Stimulated activated CD8-positive, alpha-beta memory T cell treated with anti-CD3 and anti-CD28 coated beads, Interleukin-7, amount 100 ng/mL, for 24 hours (primary cell): ENCODE measurements around the gene U2AF1L4.

ENCODE experiments used
- DNase-seq: peaks from one replicate; pipeline ENCODE4 v3.0.0-alpha.2; 2020; ENCODE audit warnings: low read depth

U2AF1L4 gene

GRCh38 chr19:35712567-35713505, 32.4 kb downstream of the U2AF1L4 start:
- DNase-seq = peak; percentile 67

- DNase-seq = no peak
Observed at GRCh38 chr19:35710784-35711723, 34.2 kb downstream of the U2AF1L4 start.

GRCh38 chr19:35708391-35708790, 36.8 kb downstream of the U2AF1L4 start:
- DNase-seq = no peak

- no peak for DNase-seq
Observed at GRCh38 chr19:35704218-35704617, 41.0 kb downstream of the U2AF1L4 start, which contains the start of gene ZBTB32. ZBTB32 (plus strand) TSS chr19:35704558; CDS start chr19:35714627, 10,069 bp downstream.

- DNase-seq = no peak
Observed at GRCh38 chr19:35703343-35703742, 41.9 kb downstream of the U2AF1L4 start.

- DNase-seq = peak; percentile 79
Observed at GRCh38 chr19:35702223-35703012, 42.8 kb downstream of the U2AF1L4 start.

GRCh38 chr19:35696835-35697234, 48.4 kb downstream of the U2AF1L4 start:
- DNase-seq = no peak

- DNase-seq = no peak
Observed at GRCh38 chr19:35695895-35696422, 49.3 kb downstream of the U2AF1L4 start.

GRCh38 chr19:35693835-35694599, 51.2 kb downstream of the U2AF1L4 start:
- peak; percentile 83 for DNase-seq

- no peak for DNase-seq
Observed at GRCh38 chr19:35693422-35693821, 51.8 kb downstream of the U2AF1L4 start.
